ENCODE data around the gene GPR78.

Gene GPR78

GRCh38 chr4:8599657-8600056, 19.5 kb downstream of the GPR78 start:
- no peak for DNase-seq (ENCODE audit: low read depth in 2 of 2)

- no peak for DNase-seq (ENCODE audit: low read depth in 2 of 2)
Measured at GRCh38 chr4:8600266-8600665, 20.1 kb downstream of the GPR78 start.

- no peak for DNase-seq (ENCODE audit: low read depth in 2 of 2)
Measured at GRCh38 chr4:8600686-8601085, 20.5 kb downstream of the GPR78 start.

- no peak for DNase-seq (ENCODE audit: low read depth in 2 of 2)
Measured at GRCh38 chr4:8601086-8601485, 20.9 kb downstream of the GPR78 start.

- no peak for DNase-seq (ENCODE audit: low read depth in 2 of 2)
Measured at GRCh38 chr4:8601556-8601955, 21.4 kb downstream of the GPR78 start.

GRCh38 chr4:8602686-8603430, 22.7 kb downstream of the GPR78 start:
- DNase-seq (ENCODE audit: low read depth in 2 of 2) = no peak

GRCh38 chr4:8603931-8604330, 23.7 kb downstream of the GPR78 start:
- DNase-seq (ENCODE audit: low read depth in 2 of 2) = no peak

- DNase-seq (ENCODE audit: low read depth in 2 of 2) = no peak
Measured at GRCh38 chr4:8605289-8605688, 25.1 kb downstream of the GPR78 start.

- no peak for DNase-seq (ENCODE audit: low read depth in 2 of 2)
Measured at GRCh38 chr4:8606476-8606875, 26.3 kb downstream of the GPR78 start.

GRCh38 chr4:8606966-8607365, 26.8 kb downstream of the GPR78 start:
- no peak for DNase-seq (ENCODE audit: low read depth in 2 of 2)

GRCh38 chr4:8607603-8608481, 27.6 kb downstream of the GPR78 start:
- no peak for DNase-seq (ENCODE audit: low read depth in 2 of 2)

- no peak for DNase-seq (ENCODE audit: low read depth in 2 of 2)
Measured at GRCh38 chr4:8608714-8609391, 28.7 kb downstream of the GPR78 start.

GRCh38 chr4:8609406-8609805, 29.2 kb downstream of the GPR78 start:
- DNase-seq (ENCODE audit: low read depth in 2 of 2) = no peak

- DNase-seq (ENCODE audit: low read depth in 2 of 2) = no peak
Measured at GRCh38 chr4:8609824-8610350, 29.7 kb downstream of the GPR78 start.

GRCh38 chr4:8610858-8611616, 30.8 kb downstream of the GPR78 start:
- no peak for DNase-seq (ENCODE audit: low read depth in 2 of 2)

- no peak for DNase-seq (ENCODE audit: low read depth in 2 of 2)
Measured at GRCh38 chr4:8612646-8613045, 32.5 kb downstream of the GPR78 start.

GRCh38 chr4:8613421-8614364, 33.5 kb downstream of the GPR78 start:
- DNase-seq (ENCODE audit: low read depth in 2 of 2) = no peak

GRCh38 chr4:8614365-8615193, 34.4 kb downstream of the GPR78 start:
- no peak for DNase-seq (ENCODE audit: low read depth in 2 of 2)

GRCh38 chr4:8615366-8615765, 35.2 kb downstream of the GPR78 start:
- no peak for DNase-seq (ENCODE audit: low read depth in 2 of 2)
